Epithelial cell of esophagus (primary cell): ENCODE results near the gene FTL.

Source experiments
- DNase-seq: peaks from one replicate; pipeline ENCODE4 v3.0.0; 2010; ENCODE audit warnings: low read depth
- H3K4me3 ChIP-seq: 2 replicates; pipeline ENCODE4 v1.5.1; 2011; ENCODE audit warnings: mild to moderate bottlenecking, low read length, control low read depth
- CTCF ChIP-seq: IDR thresholded peaks from 2 replicates; pipeline ENCODE4 v1.5.1; 2011; ENCODE audit warnings: low read depth, mild to moderate bottlenecking, low read length, control low read depth, inconsistent platforms; ENCODE audit not compliant: insufficient read depth; ENCODE audit errors: missing control alignments

Gene FTL

GRCh38 chr19:48946463-48947257 lies 18.4 kb upstream of the FTL start:
- DNase-seq: no peak
- H3K4me3 ChIP-seq: no peak overlapping the region
- no peak for TF ChIP-seq CTCF

- no peak overlapping the region for H3K4me3 ChIP-seq
- no peak for TF ChIP-seq CTCF
- no peak for DNase-seq
Observed at GRCh38 chr19:48947258-48947542, 17.9 kb upstream of the FTL start.

- no peak for TF ChIP-seq CTCF
- no peak overlapping the region for H3K4me3 ChIP-seq
- no peak for DNase-seq
Observed at GRCh38 chr19:48950159-48950558, 14.9 kb upstream of the FTL start.

GRCh38 chr19:48950830-48951519 lies 14.1 kb upstream of the FTL start:
- DNase-seq: no peak
- TF ChIP-seq CTCF: no peak
- H3K4me3 ChIP-seq: no peak overlapping the region

GRCh38 chr19:48953141-48953540 lies 12.0 kb upstream of the FTL start:
- DNase-seq: no peak
- no peak for TF ChIP-seq CTCF
- H3K4me3 ChIP-seq: no peak overlapping the region

GRCh38 chr19:48953990-48954594 lies 11.0 kb upstream of the FTL start:
- TF ChIP-seq CTCF: no peak
- no peak for DNase-seq
- H3K4me3 ChIP-seq: peak overlapping the region; percentile 39
